Activated naive CD4-positive, alpha-beta T cell treated with anti-CD3 and anti-CD28 coated beads, Interleukin-2, amount 50 U/mL, for 24 hours (primary cell): ENCODE data around the gene ZNF20.
A peak's percentile ranks its signal among the peaks of the same experiment; 100 is the strongest.
"Not testable (repeated sequence)": the region's sequence is repeated elsewhere in the genome, so short reads cannot be mapped to it uniquely, and the experiment has no call there.

Experiments
- H3K27ac Mint-ChIP-seq: one replicate; pipeline ENCODE4 v1.8.0; 2021; ENCODE audit warnings: mild to moderate bottlenecking, mixed read lengths
- H3K27me3 Mint-ChIP-seq: one replicate; pipeline ENCODE4 v1.8.0; 2021; ENCODE audit warnings: mixed read lengths
- H3K36me3 Mint-ChIP-seq: one replicate; pipeline ENCODE4 v1.8.0; 2021; ENCODE audit warnings: mixed read lengths
- H3K4me1 Mint-ChIP-seq: one replicate; pipeline ENCODE4 v1.8.0; 2021; ENCODE audit warnings: mixed read lengths
- H3K4me3 Mint-ChIP-seq: one replicate; pipeline ENCODE4 v1.8.0; 2021; ENCODE audit warnings: mild to moderate bottlenecking, mixed read lengths
- H3K9me3 Mint-ChIP-seq: one replicate; pipeline ENCODE4 v1.8.0; 2021; ENCODE audit warnings: mixed read lengths

The ZNF20 gene

DNA sequence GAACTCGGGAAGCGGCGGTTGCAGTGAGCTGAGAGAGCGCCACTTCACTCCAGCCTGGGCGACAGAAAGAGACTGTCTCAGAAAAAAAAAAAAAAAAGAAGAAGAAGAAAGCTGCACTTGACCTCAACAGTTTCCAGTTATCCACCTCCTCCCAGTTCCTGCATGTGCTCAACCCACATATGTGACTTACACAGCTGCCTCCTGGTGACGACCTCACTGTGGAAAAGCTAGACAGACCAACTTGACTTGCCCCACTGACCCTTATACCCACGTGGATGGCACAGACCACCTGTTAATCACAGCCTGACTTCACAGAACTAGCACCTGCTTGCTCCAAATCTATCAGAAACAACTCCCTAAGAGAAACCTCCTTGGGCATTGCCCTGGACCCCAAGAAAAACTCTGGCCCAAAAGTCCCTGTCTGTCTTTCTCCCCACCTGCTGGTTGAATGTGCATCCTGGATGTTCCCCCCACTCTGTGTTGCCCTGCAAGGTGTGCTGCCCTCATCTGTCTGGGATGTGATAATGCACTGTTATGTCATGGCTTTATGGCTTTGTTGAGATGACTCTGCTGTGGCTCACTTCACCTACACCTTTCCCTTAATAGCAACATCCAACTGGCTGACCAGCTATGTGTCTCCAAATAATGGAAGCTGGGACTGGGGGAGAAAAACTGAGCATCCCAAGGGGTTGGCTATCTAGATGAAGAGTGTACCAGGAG is 2.8 kb downstream of the ZNF20 start:
- H3K4me3 Mint-ChIP-seq: peak overlapping the region; percentile 37
- peaks cover 34% of the 10 kb centered on the region for H3K36me3 Mint-ChIP-seq

GRCh38 chr19:12133069-12133468 is 7.1 kb downstream of the ZNF20 start:
- Mint-ChIP-seq H3K4me3 (no peak overlapping the region), H3K9me3 (peaks cover 5% of the 10 kb centered on the region), H3K4me1 (peaks cover 8% of the 10 kb centered on the region), H3K36me3 (peaks cover 48% of the 10 kb centered on the region), H3K27me3 (no peaks in the 10 kb centered on the region), H3K27ac (no peak overlapping the region)

More for the DNA sequence above, 2.8 kb downstream of the ZNF20 start:
- Mint-ChIP-seq H3K27ac (peak overlapping the region; percentile 43), H3K4me1 (peaks cover 35% of the 10 kb centered on the region), H3K27me3 (no peaks in the 10 kb centered on the region), H3K9me3 (no peaks in the 10 kb centered on the region)

- Mint-ChIP-seq H3K27ac (no peak overlapping the region), H3K36me3 (peaks cover 10% of the 10 kb centered on the region), H3K9me3 (peaks cover 5% of the 10 kb centered on the region), H3K4me1 (no peaks in the 10 kb centered on the region), H3K27me3 (no peaks in the 10 kb centered on the region), H3K4me3 (no peak overlapping the region)
These were observed 13.4 kb downstream of the ZNF20 start for GRCh38 chr19:12126707-12127106.

GRCh38 chr19:12117201-12117970 is 22.8 kb downstream of the ZNF20 start:
- no peak overlapping the region for H3K4me3 Mint-ChIP-seq
- peaks cover 5% of the 10 kb centered on the region for H3K4me1 Mint-ChIP-seq
- H3K36me3 Mint-ChIP-seq: no peaks in the 10 kb centered on the region
- no peak overlapping the region for H3K27ac Mint-ChIP-seq
- H3K9me3 Mint-ChIP-seq: peaks cover 4% of the 10 kb centered on the region
- H3K27me3 Mint-ChIP-seq: no peaks in the 10 kb centered on the region

DNA sequence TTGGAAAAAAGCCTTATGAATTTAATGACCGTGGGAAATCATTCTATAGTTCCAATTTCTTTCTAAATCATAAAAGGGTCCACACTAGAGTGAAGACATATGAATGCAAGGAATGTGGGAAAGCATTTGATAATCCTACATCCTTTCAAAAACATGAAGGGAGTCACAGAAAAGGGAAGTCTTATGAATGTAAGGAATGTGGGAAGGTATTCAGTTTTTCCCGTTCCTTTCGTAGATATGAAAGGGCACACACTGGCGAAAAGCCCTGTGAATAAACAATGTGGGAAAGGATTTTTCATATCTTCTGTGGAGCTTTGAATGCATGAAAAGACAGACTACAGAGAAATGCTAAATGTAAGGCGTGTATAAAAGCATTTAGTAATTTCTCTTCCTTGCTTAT is 27.0 kb downstream of the ZNF20 start:
- H3K9me3 Mint-ChIP-seq: peaks cover 9% of the 10 kb centered on the region
- H3K4me3 Mint-ChIP-seq: no peak overlapping the region
- H3K36me3 Mint-ChIP-seq: peaks cover 4% of the 10 kb centered on the region
- H3K27me3 Mint-ChIP-seq: no peaks in the 10 kb centered on the region
- peaks cover 8% of the 10 kb centered on the region for H3K4me1 Mint-ChIP-seq
- H3K27ac Mint-ChIP-seq: no peak overlapping the region

GRCh38 chr19:12112701-12113100 is 27.4 kb downstream of the ZNF20 start:
- H3K27ac Mint-ChIP-seq: no peak overlapping the region
- no peaks in the 10 kb centered on the region for H3K27me3 Mint-ChIP-seq
- H3K36me3 Mint-ChIP-seq: peaks cover 4% of the 10 kb centered on the region
- no peak overlapping the region for H3K4me3 Mint-ChIP-seq
- H3K9me3 Mint-ChIP-seq: peaks cover 9% of the 10 kb centered on the region
- peaks cover 8% of the 10 kb centered on the region for H3K4me1 Mint-ChIP-seq

DNA sequence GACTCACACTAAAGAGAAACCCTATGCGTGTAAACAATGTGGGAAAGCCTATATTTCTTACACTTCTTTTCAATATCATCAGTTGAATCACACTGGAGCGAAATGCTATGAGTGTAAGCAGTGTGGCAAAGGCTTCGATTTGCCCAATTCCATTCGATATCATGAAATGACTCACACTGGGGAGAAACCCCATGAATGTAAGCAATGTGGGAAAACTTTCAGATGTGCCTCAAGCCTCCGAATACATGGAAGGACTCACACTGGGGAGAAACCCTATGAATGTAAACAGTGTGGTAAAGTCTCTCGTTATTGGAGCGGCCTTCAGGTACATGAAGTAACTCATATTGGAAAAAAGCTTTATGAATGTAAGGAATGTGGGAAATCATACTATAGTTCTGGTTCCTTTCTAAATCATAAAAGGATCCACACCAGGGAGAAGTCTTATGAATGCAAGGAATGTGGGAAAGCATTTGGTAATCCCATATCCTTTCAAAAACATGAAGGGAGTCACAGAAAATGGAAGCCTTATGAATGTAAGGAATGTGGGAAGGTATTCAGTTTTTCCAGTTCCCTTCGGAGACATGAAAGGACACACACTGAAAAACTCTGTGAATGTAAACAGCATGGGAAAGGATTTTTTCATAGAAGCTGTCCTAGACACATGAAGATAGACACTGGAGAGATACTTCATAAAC is 28.1 kb downstream of the ZNF20 start:
- Mint-ChIP-seq H3K4me3 (no peak overlapping the region), H3K27ac (no peak overlapping the region), H3K36me3 (peaks cover 4% of the 10 kb centered on the region), H3K27me3 (no peaks in the 10 kb centered on the region), H3K4me1 (peaks cover 8% of the 10 kb centered on the region), H3K9me3 (peaks cover 9% of the 10 kb centered on the region)

- Mint-ChIP-seq H3K27ac (no peak overlapping the region), H3K9me3 (peaks cover 9% of the 10 kb centered on the region), H3K4me1 (peaks cover 8% of the 10 kb centered on the region), H3K36me3 (peaks cover 4% of the 10 kb centered on the region), H3K4me3 (no peak overlapping the region), H3K27me3 (no peaks in the 10 kb centered on the region)
These were observed 29.0 kb downstream of the ZNF20 start for GRCh38 chr19:12111176-12111575.

DNA sequence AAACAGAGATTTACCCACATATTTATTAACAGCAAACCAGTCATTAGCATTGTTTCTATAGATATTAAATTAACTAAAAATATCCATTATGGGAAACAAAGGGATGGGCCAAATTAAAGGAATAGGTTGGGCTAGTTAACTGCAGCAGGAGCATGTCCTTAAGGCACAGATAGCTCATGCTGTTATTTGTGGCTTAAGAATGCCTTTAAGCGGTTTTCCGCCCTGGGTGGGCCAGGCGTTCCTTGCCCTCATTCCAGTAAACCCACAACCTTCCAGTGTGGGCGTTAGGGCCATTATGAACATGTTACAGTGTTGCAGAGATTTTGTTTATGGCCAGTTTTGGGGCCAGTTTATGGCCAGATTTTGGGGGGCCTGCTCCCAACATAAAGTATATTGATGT is 36.2 kb downstream of the ZNF20 start:
- H3K4me3 Mint-ChIP-seq, H3K27me3 Mint-ChIP-seq, H3K27ac Mint-ChIP-seq: not testable (repeated sequence)

DNA sequence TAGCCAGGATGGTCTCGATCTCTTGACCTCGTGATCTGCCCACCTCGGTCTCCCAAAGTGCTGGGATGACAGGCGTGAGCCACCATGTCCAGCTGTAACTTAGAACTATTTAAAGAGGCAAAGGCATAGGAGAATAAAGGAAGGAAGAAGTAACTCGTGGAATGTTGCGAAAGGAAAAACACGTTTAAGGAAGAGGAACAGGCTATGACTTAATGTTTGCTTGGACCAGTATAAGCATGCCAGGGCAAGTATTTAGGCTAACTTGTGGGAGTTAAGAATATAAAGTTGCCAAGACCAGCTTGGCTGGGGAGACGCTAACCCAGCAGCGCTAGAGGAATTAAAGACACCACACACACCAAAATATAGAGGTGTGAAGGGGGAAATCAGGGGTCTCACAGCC is 42.1 kb downstream of the ZNF20 start:
- H3K27ac Mint-ChIP-seq: no peak overlapping the region
- H3K27me3 Mint-ChIP-seq: peaks cover 2% of the 10 kb centered on the region
- H3K9me3 Mint-ChIP-seq: no peaks in the 10 kb centered on the region
- H3K4me3 Mint-ChIP-seq: no peak overlapping the region
- peaks cover 5% of the 10 kb centered on the region for H3K36me3 Mint-ChIP-seq
- peaks cover 3% of the 10 kb centered on the region for H3K4me1 Mint-ChIP-seq

More for the DNA sequence above, 36.2 kb downstream of the ZNF20 start:
- H3K36me3 Mint-ChIP-seq, H3K4me1 Mint-ChIP-seq, H3K9me3 Mint-ChIP-seq: not testable (repeated sequence)

DNA sequence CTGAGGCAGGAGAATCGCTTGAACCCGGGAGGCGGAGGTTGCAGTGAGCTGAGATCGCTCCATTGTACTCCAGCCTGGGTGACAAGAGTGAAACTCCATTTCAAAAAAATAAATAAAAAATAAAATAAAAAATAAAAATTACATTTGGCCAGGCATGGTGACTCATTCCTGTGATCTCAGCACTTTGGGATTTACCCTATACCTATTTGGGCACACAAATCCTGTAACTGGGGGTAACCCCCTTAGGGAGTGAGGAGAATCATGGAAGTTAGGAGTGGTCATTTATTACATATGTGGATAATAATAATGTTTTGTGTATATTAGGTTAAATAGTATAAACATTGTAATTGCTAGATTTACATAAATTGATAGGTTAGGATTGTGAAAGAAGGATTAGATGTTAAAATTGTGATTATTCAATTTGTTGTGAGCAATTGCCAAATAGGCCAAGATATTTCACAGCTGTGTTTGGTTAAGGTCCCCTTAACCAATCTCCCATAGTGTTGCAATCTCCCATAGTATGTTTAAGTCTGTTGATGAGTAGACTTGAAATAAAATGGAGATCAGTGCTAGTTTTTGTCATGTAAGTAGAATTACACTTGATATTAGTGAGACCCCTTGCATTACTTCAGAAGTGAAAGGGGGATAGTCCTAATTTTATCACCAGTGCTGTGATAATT is 44.9 kb downstream of the ZNF20 start:
- Mint-ChIP-seq H3K27ac (no peak overlapping the region), H3K9me3 (no peaks in the 10 kb centered on the region), H3K36me3 (peaks cover 5% of the 10 kb centered on the region), H3K4me1 (peaks cover 11% of the 10 kb centered on the region), H3K4me3 (no peak overlapping the region), H3K27me3 (peaks cover 2% of the 10 kb centered on the region)

DNA sequence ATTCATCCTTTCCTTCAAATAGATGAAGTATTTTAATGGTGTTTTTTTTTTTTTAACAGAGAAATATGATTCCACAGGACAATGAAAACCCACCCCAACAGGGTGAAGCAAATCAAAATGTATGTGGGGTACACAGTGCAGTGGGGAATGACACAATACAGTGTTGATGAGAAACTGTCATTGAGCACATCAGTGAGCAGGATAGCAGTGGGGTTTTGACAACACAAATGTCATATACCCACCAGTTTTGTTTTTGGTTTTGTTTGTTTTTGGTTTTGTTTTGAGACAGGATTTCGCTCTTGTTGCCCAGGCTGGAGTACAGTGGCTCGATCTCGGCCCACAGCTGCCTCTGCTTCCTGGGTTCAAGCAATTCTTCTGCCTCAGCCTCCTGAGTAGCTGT is 46.4 kb downstream of the ZNF20 start:
- Mint-ChIP-seq H3K36me3 (peaks cover 5% of the 10 kb centered on the region), H3K9me3 (no peaks in the 10 kb centered on the region), H3K27me3 (peaks cover 2% of the 10 kb centered on the region), H3K4me3 (peak overlapping the region; percentile 84), H3K27ac (no peak overlapping the region), H3K4me1 (peaks cover 11% of the 10 kb centered on the region)

- peak overlapping the region; percentile 24 for H3K27ac Mint-ChIP-seq
- H3K36me3 Mint-ChIP-seq: peaks cover 5% of the 10 kb centered on the region
- peaks cover 11% of the 10 kb centered on the region for H3K4me1 Mint-ChIP-seq
- no peaks in the 10 kb centered on the region for H3K9me3 Mint-ChIP-seq
- peaks cover 2% of the 10 kb centered on the region for H3K27me3 Mint-ChIP-seq
- peak overlapping the region; percentile 84 for H3K4me3 Mint-ChIP-seq
These were observed 47.2 kb downstream of the ZNF20 start for GRCh38 chr19:12092956-12093355.

DNA sequence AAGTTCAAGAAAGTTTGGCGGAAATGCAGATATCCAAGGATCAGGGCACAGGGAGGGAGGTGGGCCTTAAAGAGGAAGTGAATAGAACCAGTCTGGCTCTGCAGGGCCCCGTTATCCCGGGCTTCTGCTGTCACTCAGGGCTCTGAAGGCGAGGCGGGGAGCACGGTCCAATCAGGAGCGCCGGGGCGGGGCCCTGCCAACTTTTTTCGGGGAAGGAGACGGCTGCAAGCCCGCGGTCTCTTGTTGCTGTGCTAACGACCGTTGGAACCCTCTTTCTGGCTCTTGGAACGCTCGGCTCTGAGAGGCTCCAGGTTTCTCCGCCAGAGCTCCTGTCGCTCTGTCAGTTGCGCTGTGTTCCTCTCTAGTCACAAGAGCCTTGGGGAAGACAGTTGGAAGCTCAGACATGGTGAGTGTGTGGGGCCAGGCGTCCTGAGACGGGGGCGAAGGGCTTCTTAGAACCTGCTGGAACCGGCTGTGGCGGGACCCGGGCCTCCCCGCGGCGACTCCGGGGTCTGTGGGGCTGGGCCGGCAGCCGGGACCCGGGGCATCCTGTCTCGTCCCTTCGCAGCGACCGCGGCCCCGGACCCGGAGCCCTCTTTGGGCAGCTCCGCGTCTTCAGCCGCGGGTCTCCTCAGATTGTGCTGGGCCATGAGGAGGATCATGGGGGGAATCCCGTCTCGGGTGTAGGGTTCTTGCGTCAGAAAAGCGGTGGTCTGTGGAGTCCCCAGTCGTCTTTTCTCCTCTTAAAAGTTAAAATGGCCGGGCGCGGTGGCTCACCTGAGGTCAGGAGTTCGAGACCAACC is 47.9 kb downstream of the ZNF20 start:
- Mint-ChIP-seq H3K27me3 (peaks cover 2% of the 10 kb centered on the region), H3K27ac (no peak overlapping the region), H3K9me3 (peaks cover 4% of the 10 kb centered on the region), H3K4me3 (peak overlapping the region; percentile 84), H3K36me3 (peaks cover 6% of the 10 kb centered on the region), H3K4me1 (peaks cover 11% of the 10 kb centered on the region)

- Mint-ChIP-seq H3K4me3 (peak overlapping the region; percentile 71), H3K27me3 (peaks cover 2% of the 10 kb centered on the region), H3K4me1 (peaks cover 11% of the 10 kb centered on the region), H3K9me3 (peaks cover 4% of the 10 kb centered on the region), H3K27ac (no peak overlapping the region), H3K36me3 (peaks cover 5% of the 10 kb centered on the region)
These were observed 49.3 kb downstream of the ZNF20 start for GRCh38 chr19:12090807-12091206.
